D721Med (cell line): Measurements from ENCODE around the gene HS1BP3.

Experiments
- DNase-seq: peaks from one replicate; pipeline ENCODE4 v3.0.0; 2011; ENCODE audit warnings: low spot score; ENCODE audit not compliant: insufficient read length
- FAIRE-seq: peaks from 2 replicates; lab custom pipeline; 2011; peaks lifted over from hg19 to GRCh38; lab: Jason Lieb, UNC
- TF ChIP-seq, protein P1 (sequence below): IDR thresholded peaks from 2 replicates; pipeline ENCODE4 v1.5.1; 2012; ENCODE audit warnings: mild to moderate bottlenecking, control low read depth; ENCODE audit not compliant: insufficient read depth; ENCODE audit errors: missing control alignments

HS1BP3 gene

DNA sequence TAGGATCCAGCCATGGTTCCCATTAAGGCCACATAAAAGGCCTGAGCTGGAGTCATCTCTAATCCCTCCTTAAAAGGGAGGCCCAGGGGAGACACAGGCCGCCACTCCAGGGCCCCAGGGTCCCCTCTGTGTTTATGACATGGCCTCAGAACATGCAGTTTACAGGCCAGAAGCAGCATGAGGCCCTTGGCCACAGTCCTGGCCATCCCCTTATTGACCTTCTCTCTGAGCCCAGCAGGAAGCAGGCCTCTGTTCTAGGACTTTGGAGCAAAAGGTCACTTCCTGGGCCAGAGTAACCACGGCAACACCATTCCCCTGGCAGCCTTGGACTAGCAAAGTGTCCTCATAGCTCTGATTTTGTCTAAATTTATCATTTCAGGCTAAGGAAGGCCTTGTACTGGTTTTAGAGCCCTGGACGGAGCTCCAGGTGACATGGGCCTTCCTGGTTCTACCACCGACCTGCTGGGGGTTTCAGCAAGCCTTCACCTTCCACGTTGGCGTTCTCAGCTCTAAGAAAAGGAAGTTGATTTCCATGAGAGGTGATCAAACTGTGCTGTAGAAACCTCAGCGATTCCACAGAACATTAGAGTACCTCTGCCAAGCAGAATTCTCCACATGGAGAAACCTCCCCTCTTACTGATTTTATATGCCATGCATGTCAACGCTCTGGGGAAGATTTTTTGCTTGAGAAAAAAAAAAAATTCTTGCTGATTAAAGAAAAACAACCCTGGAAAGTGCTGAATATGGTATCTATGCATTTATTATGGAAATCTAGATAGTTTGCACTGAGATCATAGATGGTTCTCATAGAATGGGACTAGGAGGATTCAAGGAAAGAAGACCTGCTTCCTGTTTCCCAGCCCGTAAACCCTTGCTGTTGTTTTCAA, 53.7 kb downstream of the HS1BP3 start:
- FAIRE-seq (no peak), DNase-seq (no peak)
- TF ChIP-seq, protein P1, sequence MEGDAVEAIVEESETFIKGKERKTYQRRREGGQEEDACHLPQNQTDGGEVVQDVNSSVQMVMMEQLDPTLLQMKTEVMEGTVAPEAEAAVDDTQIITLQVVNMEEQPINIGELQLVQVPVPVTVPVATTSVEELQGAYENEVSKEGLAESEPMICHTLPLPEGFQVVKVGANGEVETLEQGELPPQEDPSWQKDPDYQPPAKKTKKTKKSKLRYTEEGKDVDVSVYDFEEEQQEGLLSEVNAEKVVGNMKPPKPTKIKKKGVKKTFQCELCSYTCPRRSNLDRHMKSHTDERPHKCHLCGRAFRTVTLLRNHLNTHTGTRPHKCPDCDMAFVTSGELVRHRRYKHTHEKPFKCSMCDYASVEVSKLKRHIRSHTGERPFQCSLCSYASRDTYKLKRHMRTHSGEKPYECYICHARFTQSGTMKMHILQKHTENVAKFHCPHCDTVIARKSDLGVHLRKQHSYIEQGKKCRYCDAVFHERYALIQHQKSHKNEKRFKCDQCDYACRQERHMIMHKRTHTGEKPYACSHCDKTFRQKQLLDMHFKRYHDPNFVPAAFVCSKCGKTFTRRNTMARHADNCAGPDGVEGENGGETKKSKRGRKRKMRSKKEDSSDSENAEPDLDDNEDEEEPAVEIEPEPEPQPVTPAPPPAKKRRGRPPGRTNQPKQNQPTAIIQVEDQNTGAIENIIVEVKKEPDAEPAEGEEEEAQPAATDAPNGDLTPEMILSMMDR, result no peak

DNA sequence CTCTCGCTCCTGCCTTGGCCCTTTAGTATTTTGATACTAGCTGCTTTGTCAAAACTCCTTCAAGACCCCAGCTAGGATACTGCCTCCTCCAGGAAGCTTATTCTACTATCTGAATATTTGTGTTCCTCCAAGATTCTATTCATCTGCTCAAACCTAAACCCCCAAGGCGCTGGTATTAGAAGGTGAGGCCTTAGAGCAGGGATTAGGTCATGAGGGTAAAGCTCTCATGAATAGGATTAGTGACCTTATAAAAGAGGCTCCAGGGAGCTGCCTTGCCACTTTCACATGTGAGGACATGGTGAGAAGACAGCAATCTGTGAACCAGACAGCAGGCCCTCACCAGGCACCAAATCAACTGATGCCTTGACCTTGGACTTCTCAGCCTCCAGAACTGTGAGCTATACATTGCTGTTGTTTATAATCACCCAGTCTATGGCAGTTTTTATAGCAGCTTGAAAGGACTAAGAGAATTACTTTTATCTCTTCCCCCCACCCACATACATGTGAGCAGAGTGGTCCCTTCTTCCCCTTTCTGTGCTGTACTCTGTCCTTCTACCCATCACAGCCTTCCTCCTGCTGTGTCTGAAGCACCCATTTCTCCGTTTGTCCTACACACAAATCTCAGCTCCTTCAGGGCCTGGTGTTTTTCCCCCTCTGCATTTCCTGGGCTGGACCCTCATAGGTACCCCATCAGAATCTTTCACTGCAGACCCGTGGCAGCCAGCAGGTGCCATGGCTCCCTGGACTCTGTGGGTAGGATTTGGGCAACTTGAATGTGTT, 54.5 kb downstream of the HS1BP3 start:
- no peak for DNase-seq
- FAIRE-seq, result no peak
- TF ChIP-seq, protein P1, result no peak

DNA sequence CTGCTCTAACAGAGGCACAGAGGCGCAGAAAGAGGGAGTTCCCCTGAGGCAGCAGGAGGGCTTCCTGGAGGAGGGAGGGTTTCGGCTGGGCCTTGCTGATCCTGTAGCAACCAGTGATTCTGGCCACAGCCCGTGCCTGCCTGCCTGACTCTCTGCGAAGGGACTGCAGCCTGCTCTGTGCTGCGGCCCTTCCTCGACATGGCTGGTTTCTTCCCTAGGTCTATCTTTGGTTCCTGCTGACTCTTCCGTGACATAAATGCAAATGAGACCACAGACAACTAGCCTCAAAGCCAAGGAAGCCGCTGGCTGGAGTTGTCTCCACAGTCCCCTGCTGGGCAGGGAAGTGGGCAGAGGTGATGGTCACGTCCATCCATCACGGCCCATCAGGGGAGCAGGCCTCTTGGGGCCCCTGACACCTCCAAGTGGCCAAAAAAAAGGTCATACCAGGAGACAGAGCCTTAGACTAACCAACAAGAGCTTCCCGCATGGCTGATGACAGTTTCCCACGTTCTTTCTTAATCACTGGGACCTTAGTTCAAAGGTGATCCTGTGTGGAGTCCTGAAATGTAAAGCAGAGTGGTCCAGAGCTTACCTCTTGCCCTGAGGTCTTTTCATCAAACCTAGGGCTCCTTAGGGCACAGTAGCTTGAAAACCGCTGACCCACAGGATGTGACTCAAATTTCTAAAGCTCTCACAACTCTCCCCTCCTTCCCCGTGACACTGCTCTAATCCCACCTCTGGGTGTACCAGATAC, 55.3 kb downstream of the HS1BP3 start:
- no peak for DNase-seq
- TF ChIP-seq, protein P1, result no peak
- FAIRE-seq, result no peak

DNA sequence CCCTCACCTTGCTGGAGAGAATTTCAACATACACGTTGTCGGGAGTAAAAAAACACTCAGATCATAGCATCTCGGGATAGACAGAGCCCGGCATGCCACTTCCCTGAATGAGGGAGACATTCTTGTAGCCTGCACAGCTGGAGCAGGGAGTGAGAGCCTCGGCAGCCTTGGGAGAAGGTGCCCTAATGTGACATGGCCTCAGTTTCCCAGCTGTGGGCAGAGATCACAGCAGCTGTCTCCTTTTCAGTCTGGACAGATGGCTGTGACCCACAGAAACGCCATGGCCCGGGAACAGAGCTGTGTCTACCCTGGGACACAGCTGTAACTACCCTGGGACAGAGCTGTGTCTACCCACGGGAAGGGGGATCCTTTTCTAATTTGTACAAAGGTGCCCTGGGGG, 55.9 kb downstream of the HS1BP3 start:
- no peak for DNase-seq
- no peak for FAIRE-seq
- TF ChIP-seq, protein P1, result no peak

DNA sequence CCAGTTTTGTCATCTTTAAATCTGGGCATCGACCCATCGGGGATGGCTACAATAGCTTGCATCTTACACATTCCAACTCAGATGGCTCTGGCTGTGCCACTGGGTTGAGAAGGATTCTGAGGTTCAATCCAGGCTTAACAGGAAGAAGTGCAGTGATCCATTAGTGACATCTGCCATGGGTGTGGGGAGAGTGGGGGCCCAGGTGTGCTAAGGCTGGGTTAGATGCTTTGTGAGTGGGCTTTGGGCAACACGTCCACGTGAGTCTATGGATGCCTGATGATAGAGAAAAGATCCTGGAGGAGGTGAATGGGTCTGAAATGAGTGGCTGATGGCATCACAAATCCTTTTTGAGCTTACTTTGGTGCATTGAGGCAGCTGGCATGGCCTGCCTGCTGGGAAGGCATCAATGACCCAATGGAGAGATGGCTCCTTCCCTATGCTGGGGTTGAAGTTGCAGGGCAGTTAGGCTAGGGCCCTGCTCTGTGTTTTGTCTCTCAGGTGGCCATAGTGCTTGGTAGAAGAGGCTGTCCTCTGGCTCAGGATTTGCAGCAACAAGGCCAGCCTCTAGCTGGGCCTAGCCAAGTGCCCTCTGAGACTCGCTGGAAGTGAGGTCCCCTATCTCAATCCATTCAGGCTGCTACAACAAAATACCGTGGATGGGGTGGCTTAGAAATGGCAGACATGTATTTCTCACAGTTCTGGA, 56.7 kb downstream of the HS1BP3 start:
- no peak for DNase-seq
- no peak for FAIRE-seq
- TF ChIP-seq, protein P1, result no peak
